IMR-90 (cell line): ENCODE measurements around the gene TUBD1. TPM values are rescaled to one million over a fixed set of nuclear protein-coding genes. Genes with fewer than 3 reads are reported as not detected.
A peak's percentile ranks its signal among the peaks of the same experiment; 100 is the strongest.

Source experiments
- ATAC-seq: fragments of 200-7000 bp; cut with Tn5 transposase; 2 replicates; pipeline ENCODE4 v1.9.1; 2020; ENCODE audit warnings: low read depth, mild to moderate bottlenecking, moderate library complexity
- BruUV-seq: library from RNA; stranded (reverse); fragments of 400-500 nt; replicated peaks from 2 replicates; lab custom pipeline; 2021; lab: Mats Ljungman, UMichigan
- CTCF ChIA-PET: fragments of 300-600 bp; formaldehyde crosslinking; extraction: SDS; loops from one replicate; lab custom pipeline; 2021; ENCODE audit warnings: antibody characterized with exemption; lab: Yijun Ruan, JAX
- POLR2A ChIA-PET: fragments of 300-600 bp; sonication (Branson Sonifier 250); formaldehyde crosslinking; loops from one replicate; lab custom pipeline; 2022; ENCODE audit warnings: antibody characterized with exemption; ENCODE audit not compliant: unreplicated experiment; lab: Charles Lee
- DNase-seq: peaks from one replicate; pipeline ENCODE4 v3.0.0; 2013
- H2AFZ ChIP-seq: replicated peaks from 2 replicates; pipeline ENCODE3; 2013; ENCODE audit warnings: low read length, mild to moderate bottlenecking; ENCODE audit not compliant: poor library complexity
- H2AK5ac ChIP-seq: 2 replicates; pipeline ENCODE4 v1.6.1; 2013; ENCODE audit warnings: low read depth, low read length, inconsistent platforms
- H2AK9ac ChIP-seq: replicated peaks from 2 replicates; pipeline ENCODE3; 2013; ENCODE audit warnings: mild to moderate bottlenecking, low read depth, low read length, moderate library complexity; ENCODE audit not compliant: poor library complexity
- H2BK120ac ChIP-seq: 2 replicates; pipeline ENCODE4 v1.6.1; 2013; ENCODE audit warnings: low read depth, low read length, inconsistent platforms
- H2BK15ac ChIP-seq: 3 replicates; pipeline ENCODE4 v1.6.1; 2013; ENCODE audit warnings: low read depth, low read length, inconsistent platforms
- H2BK20ac ChIP-seq: 2 replicates; pipeline ENCODE4 v1.6.1; 2013; ENCODE audit warnings: low read depth, mild to moderate bottlenecking, inconsistent platforms, low read length, moderate library complexity
- H2BK5ac ChIP-seq: 2 replicates; pipeline ENCODE4 v1.6.1; 2013; ENCODE audit warnings: mild to moderate bottlenecking, low read depth, low read length, inconsistent platforms; ENCODE audit not compliant: poor library complexity, severe bottlenecking
- H3K14ac ChIP-seq: replicated peaks from 2 replicates; pipeline ENCODE4 v1.6.1; 2013; ENCODE audit warnings: low read depth, low read length, inconsistent platforms
- H3K18ac ChIP-seq: 2 replicates; pipeline ENCODE4 v1.6.1; 2013; ENCODE audit warnings: low read depth, low read length, control low read depth
- H3K23ac ChIP-seq: 2 replicates; pipeline ENCODE4 v1.6.1; 2013; ENCODE audit warnings: low read depth, low read length, inconsistent platforms
- H3K27ac ChIP-seq: 2 replicates; pipeline ENCODE4 v1.5.1; 2013; ENCODE audit warnings: mild to moderate bottlenecking, control low read depth, low read length; ENCODE audit not compliant: insufficient read depth
- H3K27me3 ChIP-seq: 2 replicates; pipeline ENCODE4 v1.6.1; 2013; ENCODE audit warnings: low read length; ENCODE audit not compliant: control insufficient read depth, insufficient read depth
- H3K36me3 ChIP-seq: 2 replicates; pipeline ENCODE4 v1.6.1; 2013; ENCODE audit warnings: low read length, mixed read lengths; ENCODE audit not compliant: control insufficient read depth, insufficient read depth
- H3K4ac ChIP-seq: 2 replicates; pipeline ENCODE4 v1.6.1; 2013; ENCODE audit warnings: low read depth, low read length, inconsistent platforms
- H3K4me1 ChIP-seq: 2 replicates; pipeline ENCODE4 v1.6.1; 2013; ENCODE audit warnings: low read length, mixed read lengths; ENCODE audit not compliant: control insufficient read depth, insufficient read depth
- H3K4me2 ChIP-seq: 2 replicates; pipeline ENCODE4 v1.6.1; 2013; ENCODE audit warnings: low read depth, mild to moderate bottlenecking, control low read depth, low read length, moderate library complexity
- H3K4me3 ChIP-seq: 2 replicates; pipeline ENCODE4 v1.5.1; 2013; ENCODE audit warnings: low read depth, mild to moderate bottlenecking, control low read depth, low read length, moderate library complexity; ENCODE audit not compliant: insufficient read depth
- H3K56ac ChIP-seq: 2 replicates; pipeline ENCODE4 v1.6.1; 2013; ENCODE audit warnings: low read length, inconsistent platforms; ENCODE audit not compliant: insufficient read depth; ENCODE audit errors: extremely low read depth
- H3K79me1 ChIP-seq, 2 experiments: 2 replicates each; pipeline ENCODE4 v1.6.1; 2013; ENCODE audit warnings: low read length in 2 of 2, inconsistent platforms in 1 of 2, low read depth in 1 of 2
- H3K9ac ChIP-seq: 2 replicates; pipeline ENCODE4 v1.6.1; 2013; ENCODE audit warnings: low read depth, low read length, control low read depth
- H3K9me1 ChIP-seq: 2 replicates; pipeline ENCODE4 v1.6.1; 2013; ENCODE audit warnings: low read length, inconsistent platforms; ENCODE audit not compliant: insufficient read depth
- H3K9me3 ChIP-seq: 2 replicates; pipeline ENCODE4 v1.6.1; 2013; ENCODE audit warnings: low read length; ENCODE audit not compliant: control insufficient read depth, insufficient read depth
- H4K20me1 ChIP-seq: 2 replicates; pipeline ENCODE4 v1.6.1; 2013; ENCODE audit warnings: low read length, inconsistent platforms; ENCODE audit not compliant: insufficient read depth
- H4K5ac ChIP-seq: 2 replicates; pipeline ENCODE4 v1.6.1; 2013; ENCODE audit warnings: mild to moderate bottlenecking, low read depth, low read length, control low read depth
- H4K8ac ChIP-seq, 2 experiments: 2 replicates each; pipeline ENCODE4 v1.6.1; 2013; ENCODE audit warnings: low read depth in 2 of 2, low read length in 2 of 2, control low read depth in 1 of 2, inconsistent platforms in 1 of 2
- H4K91ac ChIP-seq: 2 replicates; pipeline ENCODE4 v1.6.1; 2013; ENCODE audit warnings: low read depth, low read length, inconsistent platforms; ENCODE audit not compliant: insufficient read depth
- CEBPB ChIP-seq: IDR thresholded peaks from 2 replicates; pipeline ENCODE4 v1.6.1; 2012; ENCODE audit warnings: low read depth, low read length, improper control_type of control experiment
- CHD1 ChIP-seq: IDR thresholded peaks from 2 replicates; pipeline ENCODE4 v1.6.1; 2012; ENCODE audit warnings: low read depth, low read length, improper control_type of control experiment
- ELK1 ChIP-seq: fragments of 150-350 bp; IDR thresholded peaks from 2 replicates; pipeline ENCODE4 v1.6.1; 2016; ENCODE audit warnings: low read depth, mild to moderate bottlenecking, low read length, moderate library complexity, borderline replicate concordance
- MAFK ChIP-seq: IDR thresholded peaks from 2 replicates; pipeline ENCODE4 v1.6.1; 2012; ENCODE audit warnings: low read depth, low read length, improper control_type of control experiment
- POLR2A ChIP-seq: IDR thresholded peaks from 2 replicates; pipeline ENCODE4 v1.6.1; 2012; ENCODE audit warnings: mild to moderate bottlenecking, low read depth, low read length
- SMC3 ChIP-seq: fragments of 150-350 bp; IDR thresholded peaks from 2 replicates; pipeline ENCODE4 v1.6.1; 2016; ENCODE audit warnings: low read depth, mild to moderate bottlenecking, antibody characterized with exemption, low read length, moderate library complexity
- USF2 ChIP-seq: fragments of 150-350 bp; IDR thresholded peaks from 2 replicates; pipeline ENCODE4 v1.6.1; 2017; ENCODE audit warnings: mild to moderate bottlenecking, antibody characterized with exemption, low read length, low read depth
- WGBS, 2 experiments: methylation state at CpG; one replicate each; pipeline versions ENCODE4 v1.1.5 to v1.1.7; 2013; ENCODE audit warnings: missing lambda C conversion rate in 2 of 2; ENCODE audit not compliant: insufficient read length in 1 of 2; ENCODE audit errors: extremely low coverage in 2 of 2; 5-methylcytosine and 5-hydroxymethylcytosine counted together
- dilution Hi-C: fragments of 300-500 bp; cut with HindIII; formaldehyde crosslinking; loops from one replicate; pipeline ENCODE4 v1.14.3; 2018; ENCODE audit warnings: low sequenced_read_pairs; ENCODE audit not compliant: unreplicated experiment
- in situ Hi-C: fragments of 300-500 bp; cut with MboI; formaldehyde crosslinking; loops from 3 replicates; pipeline ENCODE4 v1.14.3; 2019; ENCODE audit warnings: low sequenced_read_pairs, inconsistent platforms, mixed read lengths
- intact Hi-C: fragments of 100-400 bp; cut with micrococcal nuclease; formaldehyde crosslinking; loops from 2 replicates; pipeline ENCODE4 v1.10.0; 2022
- polyA plus RNA-seq, 3 experiments: library from polyadenylated mRNA; depleted of rRNA; stranded (reverse); fragments of >200 nt; gene quantifications; 2 replicates each; pipeline ENCODE4 v1.2.3, GENCODE V29; 2012; ENCODE audit warnings: low replicate concordance in 1 of 3
- total RNA-seq: library from RNA; depleted of rRNA; stranded (reverse); fragments of >200 nt; gene quantifications from 2 replicates; pipeline ENCODE4 v1.2.3, GENCODE V29; 2012

TUBD1 gene
- total and polyA plus RNA-seq, 2 of the 4 experiments (the other 2 are of a cell fraction), result 2.2 to 4.7 TPM

GRCh38 chr17:59848778-59849177 is 44.0 kb downstream of the TUBD1 start:
- Histone ChIP-seq H3K79me1 (peaks cover 4 to 18% of the 10 kb centered on the region in 2 experiments; a peak in 2 of 4 replicates), H3K9ac (no peak overlapping the region), H3K4me1 (peaks cover 24% of the 10 kb centered on the region), H2AK9ac (no peak overlapping the region), H2AFZ (no peak overlapping the region), H3K4ac (peak overlapping the region; percentile 62; the same call in 1 of the 2 replicates), H2BK20ac (no peak overlapping the region), H3K27me3 (no peaks in the 10 kb centered on the region), H3K56ac (no peak overlapping the region), H2AK5ac (peak overlapping the region; percentile 60; the same call in 1 of the 2 replicates), H4K5ac (peak overlapping the region; percentile 36; the same call in 1 of the 2 replicates), H4K91ac (peak overlapping the region; percentile 25; the same call in 1 of the 2 replicates), H3K18ac (peak overlapping the region; percentile 56; the same call in 1 of the 2 replicates), H3K23ac (no peak overlapping the region), H3K4me2 (no peak overlapping the region), H3K36me3 (no peaks in the 10 kb centered on the region), H3K14ac (peak overlapping the region; percentile 53; the same call in 1 of the 2 replicates), H3K9me1 (peaks cover 16% of the 10 kb centered on the region), H3K9me3 (no peaks in the 10 kb centered on the region), H4K20me1 (peaks cover 19% of the 10 kb centered on the region; the same call in 1 of the 2 replicates), H3K27ac (peak overlapping the region; percentile 78; the same call in 1 of the 2 replicates), H2BK5ac (peak overlapping the region; percentile 55), H3K4me3 (no peak overlapping the region), H2BK15ac (peak overlapping the region; percentile 40; the same call in 1 of the 3 replicates), H2BK120ac (peak overlapping the region; percentile 65), H4K8ac (peak overlapping the region in 1 of 2 experiments; percentile 38; a peak in 1 of 4 replicates)
- intact Hi-C loops, result no loop called here
- BruUV-seq, result no TSS peak
- ATAC-seq, result no peak
- no peak for TF ChIP-seq ELK1
- no peak for TF ChIP-seq POLR2A
- TF ChIP-seq SMC3, result no peak
- no peak for TF ChIP-seq CHD1
- TF ChIP-seq CEBPB, result peak; percentile 90
- TF ChIP-seq MAFK, result no peak
- TF ChIP-seq USF2, result no peak
- dilution Hi-C loops, result no loop called here
- no CpG with 5 or more reads among the region's 7 CpGs for WGBS, 2 experiments
- in situ Hi-C loops, result no loop called here
- peak; percentile 75 for DNase-seq
- POLR2A ChIA-PET, result interaction anchor here (0.6 kb wide), 1 partner anchor 11 kb away, joined by 13 read pairs; no protein-coding TSS in a partner anchor
- CTCF ChIA-PET, result no interaction called here
